ENCODE results near the gene HOXB6.

HOXB6 gene

GRCh38 chr17:48610282-48611211 lies 5.8 kb upstream of the HOXB6 start, which contains the start of gene HOXB7 (continued):
- TF ChIP-seq PRDM10 (tag by site-specific recombination; IDR thresholded peaks at IDR 0.05) (peak; percentile 85), REPIN1 (tag by site-specific recombination; IDR thresholded peaks at IDR 0.05; ENCODE audit: low read depth) (no peak), ZNF114 (tag by site-specific recombination; IDR thresholded peaks at IDR 0.05) (no peak), ZFP69B (tag by site-specific recombination; IDR thresholded peaks at IDR 0.05) (no peak), ZBTB11 (tag by site-specific recombination; conservative IDR thresholded peaks at IDR 0.05; ENCODE audit: low read depth) (peak; percentile 70), ZNF488 (tag by site-specific recombination; IDR thresholded peaks at IDR 0.05) (no peak), ZNF48 (tag by site-specific recombination; IDR thresholded peaks at IDR 0.05) (no peak), ZNF560 (tag by site-specific recombination; IDR thresholded peaks at IDR 0.05; ENCODE audit: borderline replicate concordance) (no peak), ZNF76 (tag by site-specific recombination; IDR thresholded peaks at IDR 0.05; ENCODE audit: borderline replicate concordance, low read depth) (peak; percentile 49; the same call in 1 of the 2 replicates), ZNF501 (tag by site-specific recombination; IDR thresholded peaks at IDR 0.05) (no peak; the same call in 1 of the 2 replicates), ELK4 (IDR thresholded peaks at IDR 0.05; ENCODE audit: borderline replicate concordance, low read depth, low read length) (no peak), EGR2 (tag by site-specific recombination; IDR thresholded peaks at IDR 0.05; ENCODE audit: low read depth) (peak; percentile 69), ZNF37A (tag by site-specific recombination; IDR thresholded peaks at IDR 0.05) (no peak), YY1 (tag by site-specific recombination; IDR thresholded peaks at IDR 0.05) (0 out of 2 replicates have a peak, but pooled peaks have one; percentile 21), MEIS1 (CRISPR knock-in tag; IDR thresholded peaks at IDR 0.05; ENCODE audit: borderline replicate concordance) (no peak), ZNF624 (tag by site-specific recombination; IDR thresholded peaks at IDR 0.05) (no peak), AEBP2 (tag by site-specific recombination; IDR thresholded peaks at IDR 0.05; ENCODE audit: borderline replicate concordance) (no peak), BCL6B (tag by site-specific recombination; IDR thresholded peaks at IDR 0.05) (no peak), ZNF660 (tag by site-specific recombination; IDR thresholded peaks at IDR 0.05) (0 out of 2 replicates have a peak, but pooled peaks have one; percentile 34), ZNF600 (tag by site-specific recombination; IDR thresholded peaks at IDR 0.05) (peak; percentile 89), ZNF148 (tag by site-specific recombination; IDR thresholded peaks at IDR 0.05; ENCODE audit: borderline replicate concordance) (no peak), ZNF133 (tag by site-specific recombination; IDR thresholded peaks at IDR 0.05) (no peak)
